SK-N-MC (cell line): ENCODE results near the gene MAP1B.

ENCODE experiments used
- EZH2 ChIP-seq: fragments of 200-600 bp; sonication (generic); IDR thresholded peaks from one replicate; pipeline ENCODE4 v1.6.1; 2017; ENCODE audit warnings: antibody characterized with exemption
- POLR2AphosphoS5 ChIP-seq: IDR thresholded peaks from 2 replicates; pipeline ENCODE4 v1.6.1; 2012; ENCODE audit warnings: mild to moderate bottlenecking, low read depth, low read length, borderline replicate concordance

- TF ChIP-seq EZH2 (no peak), POLR2AphosphoS5 (no peak)
Measured at GRCh38 chr5:72167257-72167656, 60.0 kb downstream of the MAP1B start.
